Measurements from ENCODE around the gene ALPP. TPM values are rescaled to one million over a fixed set of nuclear protein-coding genes. Genes with fewer than 3 reads are reported as not detected.
"Not testable (repeated sequence)": the region's sequence is repeated elsewhere in the genome, so short reads cannot be mapped to it uniquely, and the experiment has no call there.

ALPP gene
- total RNA-seq (ENCODE audit: low replicate concordance), result not detected in 2 replicates

DNA sequence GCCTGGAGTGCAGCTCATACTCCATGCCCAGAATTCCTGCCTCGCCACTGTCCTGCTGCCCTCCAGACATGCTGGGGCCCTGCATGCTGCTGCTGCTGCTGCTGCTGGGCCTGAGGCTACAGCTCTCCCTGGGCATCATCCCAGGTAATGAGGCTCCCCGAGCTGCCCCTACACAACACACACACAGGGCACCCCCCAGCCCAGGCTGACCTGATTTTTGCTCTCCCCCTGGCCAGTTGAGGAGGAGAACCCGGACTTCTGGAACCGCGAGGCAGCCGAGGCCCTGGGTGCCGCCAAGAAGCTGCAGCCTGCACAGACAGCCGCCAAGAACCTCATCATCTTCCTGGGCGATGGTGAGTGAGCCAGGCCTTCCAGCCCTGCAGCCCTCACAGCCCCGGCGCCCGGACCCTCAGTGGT lies at the start of gene ALPP:
ALPP (plus strand) TSS at position 17 of the 417 bp plus-strand sequence; CDS start at position 69, 52 bp downstream.
- not testable (repeated sequence) for H3K36me3 ChIP-seq; H3K4me2 ChIP-seq; H3K9me3 Mint-ChIP-seq; H3K9ac ChIP-seq; H2AFZ ChIP-seq (replicated peaks); H3K79me2 ChIP-seq (ENCODE audit: low read depth); H4K20me1 ChIP-seq (ENCODE audit: low read depth); H3K4me3 ChIP-seq; DNase-seq (ENCODE audit: low spot score); H3K4me1 ChIP-seq; H3K4me3 Mint-ChIP-seq; H3K36me3 Mint-ChIP-seq; H3K27ac Mint-ChIP-seq; H3K9me3 ChIP-seq (ENCODE audit: low read depth); H3K27ac ChIP-seq; H3K4me1 Mint-ChIP-seq
- H3K27me3 ChIP-seq, result peaks cover 14% of the 10 kb centered on the region
- H3K27me3 Mint-ChIP-seq (ENCODE audit: insufficient read depth, low read depth), result peaks cover 18% of the 10 kb centered on the region
- peaks cover 11% of the 10 kb centered on the region for H3F3A ChIP-seq (ENCODE audit: low read depth)

DNA sequence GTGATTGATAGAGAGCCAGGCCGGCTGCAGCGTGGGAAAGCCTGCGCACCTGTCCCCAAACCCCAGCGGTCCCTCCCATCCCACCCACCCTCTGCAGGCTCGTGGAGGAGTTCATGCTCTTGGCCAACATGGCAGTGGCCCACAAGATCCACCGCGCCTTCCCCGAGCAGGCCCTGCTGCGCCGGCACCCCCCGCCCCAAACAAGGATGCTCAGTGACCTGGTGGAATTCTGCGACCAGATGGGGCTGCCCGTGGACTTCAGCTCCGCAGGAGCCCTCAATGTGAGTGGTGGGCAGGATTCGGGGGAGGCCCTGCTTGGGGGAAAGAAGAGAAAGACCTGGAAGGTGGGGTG lies 48.9 kb upstream of the ALPP start:
- Histone ChIP-seq H3K27ac (no peak overlapping the region), H3K27me3 (no peaks in the 10 kb centered on the region), H3K79me2 (ENCODE audit: low read depth) (no peaks in the 10 kb centered on the region), H3K4me1 (no peaks in the 10 kb centered on the region), H2AFZ (replicated peaks) (no peak overlapping the region), H3K4me3 (no peak overlapping the region), H3K4me2 (no peak overlapping the region), H3K36me3 (no peaks in the 10 kb centered on the region), H3F3A (ENCODE audit: low read depth) (no peaks in the 10 kb centered on the region), H4K20me1 (ENCODE audit: low read depth) (peaks cover 18% of the 10 kb centered on the region), H3K9ac (no peak overlapping the region), H3K9me3 (ENCODE audit: low read depth) (no peaks in the 10 kb centered on the region)
- Mint-ChIP-seq H3K27me3 (ENCODE audit: insufficient read depth, low read depth) (peaks cover 3% of the 10 kb centered on the region), H3K4me1 (peaks cover 4% of the 10 kb centered on the region), H3K36me3 (no peaks in the 10 kb centered on the region), H3K27ac (no peak overlapping the region), H3K4me3 (no peak overlapping the region), H3K9me3 (no peaks in the 10 kb centered on the region)
- no peak for DNase-seq (ENCODE audit: low spot score)
- TF ChIP-seq EZH2phosphoT487 (IDR thresholded peaks at IDR 0.05) (no peak), EZH2 (IDR thresholded peaks at IDR 0.05) (no peak)
- TF ChIP-seq, protein P1, sequence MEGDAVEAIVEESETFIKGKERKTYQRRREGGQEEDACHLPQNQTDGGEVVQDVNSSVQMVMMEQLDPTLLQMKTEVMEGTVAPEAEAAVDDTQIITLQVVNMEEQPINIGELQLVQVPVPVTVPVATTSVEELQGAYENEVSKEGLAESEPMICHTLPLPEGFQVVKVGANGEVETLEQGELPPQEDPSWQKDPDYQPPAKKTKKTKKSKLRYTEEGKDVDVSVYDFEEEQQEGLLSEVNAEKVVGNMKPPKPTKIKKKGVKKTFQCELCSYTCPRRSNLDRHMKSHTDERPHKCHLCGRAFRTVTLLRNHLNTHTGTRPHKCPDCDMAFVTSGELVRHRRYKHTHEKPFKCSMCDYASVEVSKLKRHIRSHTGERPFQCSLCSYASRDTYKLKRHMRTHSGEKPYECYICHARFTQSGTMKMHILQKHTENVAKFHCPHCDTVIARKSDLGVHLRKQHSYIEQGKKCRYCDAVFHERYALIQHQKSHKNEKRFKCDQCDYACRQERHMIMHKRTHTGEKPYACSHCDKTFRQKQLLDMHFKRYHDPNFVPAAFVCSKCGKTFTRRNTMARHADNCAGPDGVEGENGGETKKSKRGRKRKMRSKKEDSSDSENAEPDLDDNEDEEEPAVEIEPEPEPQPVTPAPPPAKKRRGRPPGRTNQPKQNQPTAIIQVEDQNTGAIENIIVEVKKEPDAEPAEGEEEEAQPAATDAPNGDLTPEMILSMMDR (IDR thresholded peaks at IDR 0.05), result no peak

DNA sequence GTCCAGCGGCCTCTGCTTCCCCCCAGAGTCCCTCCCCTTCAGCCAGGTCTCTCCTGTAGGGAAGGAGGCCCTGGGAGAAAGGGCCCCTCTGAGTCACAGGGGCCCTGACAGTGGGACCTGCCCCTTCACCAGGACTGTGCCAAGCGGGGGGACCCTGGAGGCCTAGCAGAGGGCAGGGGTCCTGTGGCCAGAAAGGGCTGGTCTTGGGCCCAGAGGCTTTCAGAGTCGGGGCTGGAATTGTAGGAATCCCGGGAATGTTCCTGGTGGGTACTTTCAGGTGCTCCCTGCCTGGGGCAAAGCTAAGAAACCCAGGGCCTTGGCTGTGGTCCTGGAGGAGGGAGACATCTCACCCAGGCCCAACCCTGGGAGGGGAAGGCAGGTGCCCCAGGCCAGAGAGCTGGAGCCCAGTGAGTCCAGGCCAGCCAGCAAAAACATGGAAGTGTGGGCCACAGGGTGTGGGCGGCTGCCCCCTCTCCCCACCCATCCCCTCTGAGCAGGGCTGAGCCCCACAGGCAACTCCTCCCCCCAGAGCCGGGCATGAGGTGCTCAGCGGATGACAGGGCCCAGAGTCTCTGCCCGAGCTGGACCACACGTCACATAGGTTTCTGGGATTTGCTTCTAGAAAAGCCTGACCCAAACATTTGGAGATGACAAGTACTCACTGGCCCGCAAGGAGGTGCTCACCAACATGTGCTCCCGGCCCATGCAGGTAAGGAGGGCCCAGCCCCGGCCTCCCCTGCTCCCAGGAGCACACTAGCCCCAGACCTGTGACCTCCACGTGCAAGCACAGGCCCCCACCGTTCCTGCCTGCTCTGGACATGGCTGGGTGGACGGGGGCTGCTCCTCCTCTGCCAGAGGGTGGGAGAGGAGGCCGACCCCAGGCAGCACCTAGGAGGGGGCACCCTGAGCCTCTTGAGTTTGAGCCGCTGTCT lies 48.2 kb upstream of the ALPP start:
- Mint-ChIP-seq H3K4me1 (peaks cover 4% of the 10 kb centered on the region), H3K9me3 (no peaks in the 10 kb centered on the region), H3K4me3 (no peak overlapping the region), H3K27me3 (ENCODE audit: insufficient read depth, low read depth) (peaks cover 3% of the 10 kb centered on the region), H3K36me3 (no peaks in the 10 kb centered on the region), H3K27ac (no peak overlapping the region)
- Histone ChIP-seq H2AFZ (replicated peaks) (no peak overlapping the region), H3K4me2 (no peak overlapping the region), H4K20me1 (ENCODE audit: low read depth) (peaks cover 18% of the 10 kb centered on the region), H3K27me3 (no peaks in the 10 kb centered on the region), H3K4me1 (no peaks in the 10 kb centered on the region), H3K9me3 (ENCODE audit: low read depth) (no peaks in the 10 kb centered on the region), H3K79me2 (ENCODE audit: low read depth) (no peaks in the 10 kb centered on the region), H3F3A (ENCODE audit: low read depth) (no peaks in the 10 kb centered on the region), H3K36me3 (no peaks in the 10 kb centered on the region), H3K9ac (no peak overlapping the region), H3K27ac (no peak overlapping the region), H3K4me3 (no peak overlapping the region)
- TF ChIP-seq EZH2phosphoT487 (IDR thresholded peaks at IDR 0.05) (no peak), EZH2 (IDR thresholded peaks at IDR 0.05) (no peak)
- TF ChIP-seq, protein P1 (IDR thresholded peaks at IDR 0.05), result no peak
- DNase-seq (ENCODE audit: low spot score), result peak; percentile 32

DNA sequence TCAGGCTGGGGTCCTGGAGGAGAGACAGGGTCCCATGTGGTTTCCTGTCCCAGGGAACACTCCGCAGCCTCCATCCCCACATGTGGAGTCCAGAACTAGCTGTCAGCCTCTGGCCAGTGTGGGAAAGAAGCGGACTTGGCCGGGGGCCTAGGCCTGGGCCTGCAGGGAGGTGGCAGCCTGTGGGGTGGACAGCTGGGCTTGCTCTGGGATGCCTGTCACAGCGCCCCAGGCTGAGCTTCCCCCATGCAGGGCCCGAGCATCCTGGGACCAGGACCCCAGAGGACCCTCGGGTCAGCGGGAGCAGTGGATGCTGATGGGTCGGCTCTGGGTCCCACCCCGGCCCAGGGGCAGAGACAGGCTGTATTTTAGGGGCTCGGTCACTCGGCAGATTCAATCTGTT lies 47.5 kb upstream of the ALPP start:
- not testable (repeated sequence) for H3K4me1 ChIP-seq; H3K9me3 ChIP-seq (ENCODE audit: low read depth); H3K4me3 Mint-ChIP-seq; H3K27ac ChIP-seq; H3K36me3 Mint-ChIP-seq; H3K4me1 Mint-ChIP-seq; DNase-seq (ENCODE audit: low spot score); H3F3A ChIP-seq (ENCODE audit: low read depth); H3K27me3 Mint-ChIP-seq (ENCODE audit: insufficient read depth, low read depth); H3K9me3 Mint-ChIP-seq; H3K79me2 ChIP-seq (ENCODE audit: low read depth); H3K27me3 ChIP-seq; H2AFZ ChIP-seq (replicated peaks); H3K27ac Mint-ChIP-seq; H3K9ac ChIP-seq; H3K4me3 ChIP-seq; H3K4me2 ChIP-seq; H3K36me3 ChIP-seq
- H4K20me1 ChIP-seq (ENCODE audit: low read depth), result peaks cover 14% of the 10 kb centered on the region

DNA sequence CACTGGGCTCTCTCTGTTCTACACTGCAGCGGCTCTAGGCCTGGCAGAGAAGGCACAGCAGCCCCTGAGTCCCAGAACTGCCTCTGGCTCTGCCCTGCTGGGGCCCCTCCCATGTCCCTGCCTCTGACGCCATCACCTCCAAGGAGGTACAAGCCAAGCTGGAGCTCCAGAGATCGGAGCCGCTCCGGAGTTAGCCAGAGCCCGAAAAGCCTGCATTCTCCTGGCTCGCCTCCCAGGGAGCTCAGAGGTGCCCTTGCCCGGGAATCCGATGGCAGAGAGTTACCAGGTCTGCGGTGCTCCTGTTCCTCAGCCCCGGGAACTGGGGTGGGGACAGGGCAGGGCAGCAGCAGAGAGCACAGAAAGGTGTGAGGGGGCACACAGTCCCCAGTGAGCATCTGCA lies 46.9 kb upstream of the ALPP start:
- H3K27me3 Mint-ChIP-seq (ENCODE audit: insufficient read depth, low read depth); H3K27ac Mint-ChIP-seq; H3K79me2 ChIP-seq (ENCODE audit: low read depth); H3K9me3 Mint-ChIP-seq; H3K27me3 ChIP-seq; H3K4me3 Mint-ChIP-seq; H3F3A ChIP-seq (ENCODE audit: low read depth); H3K4me2 ChIP-seq; H3K36me3 ChIP-seq; H3K4me1 Mint-ChIP-seq; DNase-seq (ENCODE audit: low spot score); H3K36me3 Mint-ChIP-seq; H3K9me3 ChIP-seq (ENCODE audit: low read depth); H4K20me1 ChIP-seq (ENCODE audit: low read depth); H2AFZ ChIP-seq (replicated peaks); H3K27ac ChIP-seq; H3K9ac ChIP-seq; H3K4me1 ChIP-seq; H3K4me3 ChIP-seq: not testable (repeated sequence)

DNA sequence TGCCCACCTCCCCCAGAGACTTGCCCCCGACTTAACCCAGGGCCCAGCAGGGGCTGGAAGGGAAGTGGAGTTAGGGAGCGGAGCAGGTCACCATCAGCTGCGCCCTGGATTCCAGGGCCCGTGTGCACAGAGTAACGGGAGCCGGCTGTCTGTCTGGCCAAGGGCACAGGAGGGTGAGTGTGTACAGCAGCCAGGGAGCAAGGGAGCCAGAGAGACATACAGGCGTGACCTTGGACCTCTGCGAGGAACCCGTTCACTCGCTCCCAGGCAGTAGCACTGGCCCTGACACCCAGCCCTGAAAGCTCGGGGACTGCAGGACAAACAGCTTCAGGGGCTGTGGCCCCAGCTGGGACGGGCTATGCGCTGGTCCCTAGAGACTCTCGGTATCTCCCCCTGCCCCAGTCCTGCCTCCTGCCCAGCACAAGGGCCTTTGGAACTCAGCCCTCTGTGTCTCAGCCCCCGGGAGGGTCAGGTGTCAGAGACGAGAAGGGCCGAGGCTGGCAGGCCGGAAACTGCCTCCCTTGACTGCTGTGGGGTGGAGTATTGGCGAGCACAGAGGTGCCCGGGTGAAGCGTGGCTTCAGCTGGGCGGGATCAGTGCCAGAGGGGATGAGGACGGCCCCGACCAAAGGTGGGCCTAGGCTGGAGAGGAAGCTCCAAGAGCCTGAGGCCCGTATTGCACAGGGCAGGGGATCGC lies 46.2 kb upstream of the ALPP start:
- not testable (repeated sequence) for H3F3A ChIP-seq (ENCODE audit: low read depth); H3K27ac ChIP-seq; DNase-seq (ENCODE audit: low spot score); H3K36me3 Mint-ChIP-seq; H3K9ac ChIP-seq; H4K20me1 ChIP-seq (ENCODE audit: low read depth); H3K36me3 ChIP-seq; H3K9me3 Mint-ChIP-seq; H3K4me3 Mint-ChIP-seq; H3K27ac Mint-ChIP-seq; H3K4me1 Mint-ChIP-seq; H3K27me3 ChIP-seq; H3K27me3 Mint-ChIP-seq (ENCODE audit: insufficient read depth, low read depth); H3K4me2 ChIP-seq; H3K79me2 ChIP-seq (ENCODE audit: low read depth); H2AFZ ChIP-seq (replicated peaks); H3K9me3 ChIP-seq (ENCODE audit: low read depth); H3K4me1 ChIP-seq; H3K4me3 ChIP-seq

Measured in neural progenitor cell (in vitro differentiated cells).